Measurements from ENCODE around the gene DNAH1. TPM values are rescaled to one million over a fixed set of nuclear protein-coding genes. Genes with fewer than 3 reads are reported as not detected.

Gene DNAH1
- total RNA-seq, 1 experiment from 2014 or later = 2.4 TPM

GRCh38 chr3:52279596-52279995 is 36.5 kb upstream of the DNAH1 start:
- in situ Hi-C loops (cut with HindIII; ENCODE audit: low pct_unique_long_range_greater_than_20kb, low sequenced_read_pairs) (no loop called here), intact Hi-C loops (cut with micrococcal nuclease; ENCODE audit: unreplicated experiment) (no loop called here)
- peak overlapping the region; percentile 82 to 90 for H3K4me3 ChIP-seq (ENCODE audit: low read depth in 2 of 2, low read length in 2 of 2)

GRCh38 chr3:52280050-52280461 is 36.1 kb upstream of the DNAH1 start:
- ATAC-seq = no peak
- ChIA-PET CTCF (no interaction called here), POLR2A (no interaction called here)
- peaks cover 27% of the 10 kb centered on the region for H3K4me1 ChIP-seq (ENCODE audit: control insufficient read depth, insufficient read depth, low read length)
- no peak for DNase-seq (ENCODE audit: low read depth, low spot score)
- peaks cover 4% of the 10 kb centered on the region; the same call in 1 of the 2 replicates for H3K36me3 ChIP-seq (ENCODE audit: control insufficient read depth, insufficient read depth, low read length)
- H3K4me3 ChIP-seq (ENCODE audit: low read depth in 2 of 2, low read length in 2 of 2) = peak overlapping the region in 1 of 2 experiments; percentile 7; a peak in 1 of 4 replicates
- in situ Hi-C loops (cut with HindIII; ENCODE audit: low pct_unique_long_range_greater_than_20kb, low sequenced_read_pairs) (no loop called here), intact Hi-C loops (cut with micrococcal nuclease; ENCODE audit: unreplicated experiment) (no loop called here)
- no peaks in the 10 kb centered on the region for H3K9me3 ChIP-seq (ENCODE audit: control insufficient read depth, insufficient read depth, low read depth, low read length)
- BruUV-seq (replicated peaks) = no TSS peak
- H3K27ac ChIP-seq (ENCODE audit: low read length) = peak overlapping the region; percentile 87
- no peaks in the 10 kb centered on the region for H3K27me3 ChIP-seq (ENCODE audit: control insufficient read depth, insufficient read depth, low read length)
- no peak for TF ChIP-seq POLR2AphosphoS5 (IDR thresholded peaks at IDR 0.05; ENCODE audit: low read depth, low read length)
- TF ChIP-seq CTCF (IDR thresholded peaks at IDR 0.05) = no peak
- TF ChIP-seq REST (IDR thresholded peaks at IDR 0.05; ENCODE audit: insufficient read depth in 1 of 2, low read depth in 2 of 2, low read length in 1 of 2) = no peak
- TF ChIP-seq TCF7L2 (IDR thresholded peaks at IDR 0.05; ENCODE audit: low read depth, low read length) = no peak
- TF ChIP-seq SIN3A (IDR thresholded peaks at IDR 0.05; ENCODE audit: borderline replicate concordance, insufficient read depth, low read depth, low read length) = no peak

More at GRCh38 chr3:52279596-52279995, 36.5 kb upstream of the DNAH1 start:
- peaks cover 27% of the 10 kb centered on the region for H3K4me1 ChIP-seq (ENCODE audit: control insufficient read depth, insufficient read depth, low read length)
- H3K27ac ChIP-seq (ENCODE audit: low read length) = peak overlapping the region; percentile 87
- TF ChIP-seq TCF7L2 (IDR thresholded peaks at IDR 0.05; ENCODE audit: low read depth, low read length) (no peak), REST (IDR thresholded peaks at IDR 0.05; ENCODE audit: insufficient read depth in 1 of 2, low read depth in 2 of 2, low read length in 1 of 2) (no peak), POLR2AphosphoS5 (IDR thresholded peaks at IDR 0.05; ENCODE audit: low read depth, low read length) (no peak), SIN3A (IDR thresholded peaks at IDR 0.05; ENCODE audit: borderline replicate concordance, insufficient read depth, low read depth, low read length) (no peak), CTCF (IDR thresholded peaks at IDR 0.05) (no peak)
- ATAC-seq = no peak
- BruUV-seq (replicated peaks) = no TSS peak
- ChIA-PET POLR2A (interaction anchor here (0.6 to 0.7 kb wide), 2 partner anchors 16 to 99 kb away, joined by 5 to 8 read pairs; no protein-coding TSS in a partner anchor), CTCF (no interaction called here)
- H3K9me3 ChIP-seq (ENCODE audit: control insufficient read depth, insufficient read depth, low read depth, low read length) = no peaks in the 10 kb centered on the region
- no peaks in the 10 kb centered on the region for H3K27me3 ChIP-seq (ENCODE audit: control insufficient read depth, insufficient read depth, low read length)
- no peak for DNase-seq (ENCODE audit: low read depth, low spot score)
- peaks cover 4% of the 10 kb centered on the region; the same call in 1 of the 2 replicates for H3K36me3 ChIP-seq (ENCODE audit: control insufficient read depth, insufficient read depth, low read length)

Data from Panc1 (cell line).